Activated T-helper 17 cell treated with anti-CD3 and anti-CD28 coated beads, Interleukin-2, amount 50 U/mL, for 72 hours (primary cell): ENCODE measurements around the gene CLEC16A. TPM values are rescaled to one million over a fixed set of nuclear protein-coding genes. Genes with fewer than 3 reads are reported as not detected.

Source experiments
- ATAC-seq: fragments of 150-1000 bp; cut with Tn5 transposase; replicated peaks from 2 replicates; pipeline ENCODE4 v1.10.0; 2021; ENCODE audit warnings: mild to moderate bottlenecking, moderate library complexity
- H3K27ac Mint-ChIP-seq: one replicate; pipeline ENCODE4 v1.8.0; 2022; ENCODE audit warnings: mixed read lengths
- H3K27me3 Mint-ChIP-seq: one replicate; pipeline ENCODE4 v1.8.0; 2022; ENCODE audit warnings: mixed read lengths
- H3K36me3 Mint-ChIP-seq: one replicate; pipeline ENCODE4 v1.8.0; 2022; ENCODE audit warnings: low read depth, mild to moderate bottlenecking, mixed read lengths
- H3K4me1 Mint-ChIP-seq: one replicate; pipeline ENCODE4 v1.8.0; 2022; ENCODE audit warnings: mixed read lengths
- H3K4me3 Mint-ChIP-seq: one replicate; pipeline ENCODE4 v1.8.0; 2022; ENCODE audit warnings: mild to moderate bottlenecking, mixed read lengths
- H3K9me3 Mint-ChIP-seq: one replicate; pipeline ENCODE4 v1.8.0; 2022; ENCODE audit warnings: mixed read lengths
- total RNA-seq, 2 donors: library from RNA; stranded (reverse); gene quantifications; one replicate each; pipeline ENCODE4 v1.2.3, GENCODE V29; 2022

Gene CLEC16A
- total RNA-seq, 2 donors from 2014 or later = 24.3 to 24.8 TPM

GRCh38 chr16:10978124-10978523, 33.8 kb downstream of the CLEC16A start:
- ATAC-seq = no peak
- H3K27ac Mint-ChIP-seq = peak overlapping the region; percentile 73
- H3K4me1 Mint-ChIP-seq = peaks cover 29% of the 10 kb centered on the region
- H3K27me3 Mint-ChIP-seq = no peaks in the 10 kb centered on the region
- peak overlapping the region; percentile 85 for H3K4me3 Mint-ChIP-seq
- no peaks in the 10 kb centered on the region for H3K9me3 Mint-ChIP-seq
- peaks cover 90% of the 10 kb centered on the region for H3K36me3 Mint-ChIP-seq

DNA sequence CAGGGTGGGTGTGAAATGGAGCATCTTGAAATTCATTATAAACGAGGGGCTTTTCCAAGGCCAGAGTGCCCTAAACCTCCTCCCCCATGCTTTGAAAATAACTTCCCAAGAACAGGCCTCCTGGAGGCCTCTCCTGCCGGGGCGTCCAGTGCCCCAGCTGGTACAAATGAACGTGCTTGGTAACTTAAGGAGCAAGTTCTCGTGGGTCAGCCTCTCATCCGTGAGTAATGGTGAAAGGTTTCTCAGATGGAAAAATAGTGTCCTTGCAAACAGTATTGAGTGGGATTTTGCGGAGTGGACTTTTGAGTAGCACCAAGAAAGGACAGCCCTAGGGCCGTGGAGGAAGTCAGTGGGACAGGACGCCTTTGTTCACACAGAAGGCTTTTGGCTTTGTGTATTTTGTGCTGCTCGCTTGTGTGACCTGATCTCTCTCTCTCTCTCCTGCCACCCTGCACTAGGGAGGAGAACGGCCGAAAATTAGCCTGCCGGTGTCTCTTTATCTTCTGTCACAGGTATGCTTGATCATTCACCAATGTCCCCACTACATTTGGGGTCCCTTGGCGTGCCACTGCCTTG, 34.6 kb downstream of the CLEC16A start:
- peak overlapping the region; percentile 85 for H3K4me3 Mint-ChIP-seq
- H3K9me3 Mint-ChIP-seq = no peaks in the 10 kb centered on the region
- no peaks in the 10 kb centered on the region for H3K27me3 Mint-ChIP-seq
- H3K27ac Mint-ChIP-seq = peak overlapping the region; percentile 73
- no peak for ATAC-seq
- H3K4me1 Mint-ChIP-seq = peaks cover 28% of the 10 kb centered on the region
- peaks cover 87% of the 10 kb centered on the region for H3K36me3 Mint-ChIP-seq

DNA sequence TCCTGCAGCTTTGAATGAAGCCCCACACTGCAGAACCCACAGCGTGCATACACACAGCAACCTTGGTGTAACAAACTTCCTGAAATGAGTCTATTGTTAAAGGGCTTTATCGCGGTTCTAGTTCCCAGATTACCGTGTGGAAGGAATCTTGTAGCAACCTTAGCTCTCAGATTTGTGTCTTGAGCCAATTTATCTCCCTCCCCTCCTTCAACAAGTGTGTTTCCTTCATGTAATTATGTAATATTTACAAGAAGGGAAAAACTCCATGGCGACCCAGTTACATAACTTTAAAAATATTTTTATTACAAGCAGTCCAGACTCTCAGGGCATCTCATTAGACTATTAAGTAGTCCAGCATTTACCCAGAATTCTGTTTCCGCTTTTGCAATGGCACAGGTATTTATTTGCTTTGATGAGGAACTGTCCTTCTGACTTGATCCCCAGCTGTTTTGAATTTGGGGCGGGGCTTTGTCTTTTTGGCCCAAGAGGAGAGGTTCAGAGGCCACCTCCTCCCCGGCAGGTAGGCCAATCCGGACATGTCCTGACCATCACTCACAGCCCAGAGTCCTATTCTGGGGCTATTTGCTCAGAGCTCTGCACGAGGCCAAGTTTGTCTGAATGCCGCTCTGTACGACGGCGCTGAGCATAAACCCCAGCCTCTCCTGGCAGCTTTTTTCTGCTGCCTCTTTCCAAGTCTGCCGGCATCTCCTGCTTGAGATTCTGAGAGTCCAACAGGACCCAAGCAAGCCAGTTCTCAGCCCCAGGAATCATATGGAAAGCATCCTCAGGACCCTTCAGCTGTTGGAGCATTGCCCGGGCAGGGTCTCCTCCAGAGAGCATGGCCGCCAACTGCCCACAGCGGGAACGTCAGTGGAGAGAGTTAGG, 35.6 kb downstream of the CLEC16A start:
- peak overlapping the region; percentile 85 for H3K4me3 Mint-ChIP-seq
- H3K27me3 Mint-ChIP-seq = no peaks in the 10 kb centered on the region
- no peak overlapping the region for H3K27ac Mint-ChIP-seq
- ATAC-seq = no peak
- peaks cover 88% of the 10 kb centered on the region for H3K36me3 Mint-ChIP-seq
- H3K4me1 Mint-ChIP-seq = peaks cover 30% of the 10 kb centered on the region
- H3K9me3 Mint-ChIP-seq = no peaks in the 10 kb centered on the region

GRCh38 chr16:10980813-10981212, 36.4 kb downstream of the CLEC16A start:
- Mint-ChIP-seq H3K4me3 (peak overlapping the region; percentile 85), H3K4me1 (peaks cover 30% of the 10 kb centered on the region), H3K36me3 (peaks cover 89% of the 10 kb centered on the region), H3K9me3 (no peaks in the 10 kb centered on the region), H3K27me3 (no peaks in the 10 kb centered on the region), H3K27ac (peak overlapping the region; percentile 76)
- no peak for ATAC-seq

GRCh38 chr16:10981697-10982216, 37.4 kb downstream of the CLEC16A start:
- H3K4me1 Mint-ChIP-seq = peaks cover 36% of the 10 kb centered on the region
- ATAC-seq = peak; percentile 75
- no peaks in the 10 kb centered on the region for H3K9me3 Mint-ChIP-seq
- H3K27me3 Mint-ChIP-seq = no peaks in the 10 kb centered on the region
- peaks cover 89% of the 10 kb centered on the region for H3K36me3 Mint-ChIP-seq
- peak overlapping the region; percentile 89 for H3K27ac Mint-ChIP-seq
- H3K4me3 Mint-ChIP-seq = peak overlapping the region; percentile 85

DNA sequence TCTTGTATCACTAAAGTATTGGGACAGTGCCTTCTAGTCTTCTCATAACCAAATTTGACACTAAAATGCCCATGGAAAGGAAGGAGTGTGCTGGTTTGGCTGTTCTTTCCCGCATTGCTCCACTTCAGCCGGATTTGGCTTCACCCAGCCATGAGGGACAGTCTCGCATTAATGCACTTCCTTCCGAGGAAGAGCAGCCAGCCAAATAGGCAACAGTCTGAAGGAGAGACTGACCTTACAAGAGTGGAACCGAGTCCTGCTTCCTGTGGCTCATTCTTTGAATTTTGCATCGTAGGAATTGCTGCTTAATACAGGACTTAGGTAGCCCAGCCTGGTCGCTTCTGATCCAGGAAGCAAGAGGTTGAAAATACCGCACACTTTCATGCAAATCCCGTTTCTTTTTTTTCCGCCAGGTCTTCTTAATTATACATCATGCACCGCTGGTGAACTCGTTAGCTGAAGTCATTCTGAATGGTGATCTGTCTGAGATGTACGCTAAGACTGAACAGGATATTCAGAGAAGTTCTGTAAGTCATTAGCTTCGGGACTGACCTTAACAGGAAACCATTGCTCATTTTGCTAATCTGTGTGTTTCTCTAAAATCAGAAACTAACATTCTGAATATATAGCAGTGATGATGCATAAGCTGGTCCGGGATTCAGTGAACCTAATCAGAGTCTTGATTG, 38.2 kb downstream of the CLEC16A start:
- H3K4me1 Mint-ChIP-seq = peaks cover 39% of the 10 kb centered on the region
- peaks cover 85% of the 10 kb centered on the region for H3K36me3 Mint-ChIP-seq
- H3K9me3 Mint-ChIP-seq = no peaks in the 10 kb centered on the region
- peak overlapping the region; percentile 85 for H3K4me3 Mint-ChIP-seq
- H3K27ac Mint-ChIP-seq = peak overlapping the region; percentile 89
- no peaks in the 10 kb centered on the region for H3K27me3 Mint-ChIP-seq
- peak; percentile 77 for ATAC-seq

DNA sequence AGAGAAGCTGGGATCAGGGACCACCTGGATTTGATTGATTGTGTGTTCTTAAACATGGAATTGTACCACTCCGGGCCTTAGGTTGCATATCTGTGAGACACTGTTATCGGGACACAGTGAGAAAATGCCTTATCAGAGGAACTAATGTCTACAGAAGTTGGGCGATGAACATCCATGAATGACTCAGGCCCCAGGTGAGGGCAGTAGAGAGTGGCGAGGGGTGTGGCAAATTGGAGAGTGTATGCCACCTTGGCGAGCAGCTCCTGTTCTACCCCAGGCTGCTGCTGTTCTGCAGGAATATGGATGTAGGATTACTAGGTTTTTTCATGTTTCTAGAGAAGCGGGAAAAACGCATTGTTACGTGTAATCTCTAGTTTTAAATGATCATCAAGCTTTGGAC, 38.8 kb downstream of the CLEC16A start:
- peak; percentile 37 for ATAC-seq
- H3K27ac Mint-ChIP-seq = peak overlapping the region; percentile 89
- H3K4me1 Mint-ChIP-seq = peaks cover 41% of the 10 kb centered on the region
- peaks cover 80% of the 10 kb centered on the region for H3K36me3 Mint-ChIP-seq
- no peaks in the 10 kb centered on the region for H3K27me3 Mint-ChIP-seq
- peak overlapping the region; percentile 85 for H3K4me3 Mint-ChIP-seq
- no peaks in the 10 kb centered on the region for H3K9me3 Mint-ChIP-seq

GRCh38 chr16:10984509-10984908, 40.1 kb downstream of the CLEC16A start:
- ATAC-seq = no peak
- peak overlapping the region; percentile 85 for H3K4me3 Mint-ChIP-seq
- peaks cover 72% of the 10 kb centered on the region for H3K36me3 Mint-ChIP-seq
- no peaks in the 10 kb centered on the region for H3K27me3 Mint-ChIP-seq
- H3K9me3 Mint-ChIP-seq = no peaks in the 10 kb centered on the region
- H3K27ac Mint-ChIP-seq = peak overlapping the region; percentile 89
- H3K4me1 Mint-ChIP-seq = peaks cover 52% of the 10 kb centered on the region

- Mint-ChIP-seq H3K9me3 (no peaks in the 10 kb centered on the region), H3K27me3 (no peaks in the 10 kb centered on the region), H3K27ac (peak overlapping the region; percentile 84), H3K36me3 (peaks cover 61% of the 10 kb centered on the region), H3K4me1 (peaks cover 64% of the 10 kb centered on the region), H3K4me3 (peak overlapping the region; percentile 60)
- ATAC-seq = peak; percentile 28
These were observed 43.2 kb downstream of the CLEC16A start for GRCh38 chr16:10987361-10988163.

DNA sequence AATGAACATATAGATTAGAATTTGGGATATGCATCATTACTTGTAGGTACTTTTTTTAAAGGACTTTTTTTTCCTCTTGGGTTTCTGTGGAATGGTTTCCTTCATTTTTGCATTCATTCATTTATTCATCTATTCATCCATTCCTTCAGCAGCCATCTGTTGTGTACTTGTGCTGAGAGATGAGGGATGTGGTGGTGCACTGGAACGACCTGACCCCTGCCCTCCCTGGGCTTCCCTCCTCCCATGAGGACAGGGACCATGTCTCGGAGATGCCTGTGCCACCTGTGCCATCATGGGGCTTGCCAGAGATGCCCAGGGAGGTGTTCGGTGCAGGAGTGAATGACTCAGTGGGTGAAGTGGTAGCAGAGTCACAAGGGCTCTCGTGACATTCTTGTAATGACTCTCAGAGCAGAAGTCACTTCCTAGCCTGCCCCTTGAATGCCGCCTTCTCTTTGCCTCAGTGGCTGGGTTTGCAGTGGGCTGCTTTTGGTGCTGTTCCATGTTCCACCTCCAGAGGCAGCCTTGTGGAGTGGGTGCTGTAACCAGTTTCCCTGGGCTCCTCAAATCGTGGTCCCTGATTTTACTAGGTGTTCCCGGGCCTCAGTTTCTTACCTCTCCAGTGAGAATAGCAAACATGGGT, 43.9 kb downstream of the CLEC16A start:
- Mint-ChIP-seq H3K27ac (peak overlapping the region; percentile 84), H3K4me3 (peak overlapping the region; percentile 60), H3K27me3 (no peaks in the 10 kb centered on the region), H3K36me3 (peaks cover 61% of the 10 kb centered on the region), H3K9me3 (no peaks in the 10 kb centered on the region), H3K4me1 (peaks cover 63% of the 10 kb centered on the region)
- ATAC-seq = peak; percentile 82

DNA sequence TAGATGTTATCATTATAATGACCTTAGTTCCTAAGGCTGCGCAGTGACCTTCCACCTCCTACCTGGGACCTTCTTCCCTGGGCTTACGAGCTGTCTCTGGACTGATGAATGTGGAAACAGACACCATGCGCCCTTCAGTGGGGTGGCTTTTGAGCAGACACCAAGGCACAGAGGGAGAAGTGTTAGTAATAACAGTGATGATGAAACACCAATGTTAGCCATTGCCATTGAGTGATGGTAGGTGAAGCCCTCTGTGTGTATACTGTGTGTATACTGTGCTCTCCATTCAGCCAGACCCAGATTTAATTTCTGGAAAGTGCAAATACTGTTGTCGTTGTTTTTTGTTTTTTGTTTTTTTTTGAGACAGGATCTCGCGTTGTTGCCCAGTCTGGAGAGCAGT, 44.5 kb downstream of the CLEC16A start:
- Mint-ChIP-seq H3K27me3 (no peaks in the 10 kb centered on the region), H3K9me3 (no peaks in the 10 kb centered on the region), H3K27ac (peak overlapping the region; percentile 84), H3K4me1 (peaks cover 63% of the 10 kb centered on the region), H3K36me3 (peaks cover 67% of the 10 kb centered on the region), H3K4me3 (peak overlapping the region; percentile 60)
- ATAC-seq = no peak

DNA sequence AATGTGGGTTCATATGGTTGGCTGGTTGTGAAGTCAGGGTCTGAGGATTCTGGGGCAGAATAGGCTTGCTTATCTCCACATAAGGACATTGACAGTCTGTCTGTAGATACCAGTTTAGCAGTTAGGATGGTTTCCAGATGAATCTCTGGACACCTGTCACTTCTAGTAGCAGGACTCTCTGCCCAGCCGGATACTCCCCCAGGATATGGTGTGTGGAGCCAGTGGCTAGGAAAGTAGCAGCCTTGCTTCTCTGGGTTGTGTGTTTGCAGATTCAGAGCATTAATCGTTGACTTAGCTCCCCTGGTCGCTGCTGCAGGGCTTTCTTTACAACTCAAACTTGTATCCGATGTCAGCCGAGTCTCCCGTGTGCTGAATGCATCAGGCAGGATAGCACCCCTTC, 45.2 kb downstream of the CLEC16A start:
- Mint-ChIP-seq H3K36me3 (peaks cover 67% of the 10 kb centered on the region), H3K9me3 (no peaks in the 10 kb centered on the region), H3K27me3 (no peaks in the 10 kb centered on the region), H3K27ac (peak overlapping the region; percentile 84), H3K4me1 (peaks cover 62% of the 10 kb centered on the region), H3K4me3 (peak overlapping the region; percentile 60)
- no peak for ATAC-seq

GRCh38 chr16:10990378-10990777, 46.0 kb downstream of the CLEC16A start:
- no peak for ATAC-seq

More at GRCh38 chr16:10990378-10990777, 46.0 kb downstream of the CLEC16A start:
- Mint-ChIP-seq H3K36me3 (peaks cover 66% of the 10 kb centered on the region), H3K27ac (peak overlapping the region; percentile 89), H3K4me1 (peaks cover 66% of the 10 kb centered on the region), H3K27me3 (no peaks in the 10 kb centered on the region), H3K4me3 (peak overlapping the region; percentile 70), H3K9me3 (no peaks in the 10 kb centered on the region)
